Astrocyte (in vitro differentiated cells and primary cell): ENCODE data around the gene NOTCH4.

Experiments
- CTCF ChIP-seq: IDR thresholded peaks from 2 replicates; pipeline ENCODE4 v1.5.1; 2011; ENCODE audit warnings: low read depth, mild to moderate bottlenecking, inconsistent platforms, low read length, moderate library complexity; ENCODE audit not compliant: insufficient read depth
- EZH2 ChIP-seq: IDR thresholded peaks from 2 replicates; pipeline ENCODE4 v1.6.1; 2012; ENCODE audit warnings: mild to moderate bottlenecking, low read length, inconsistent platforms; ENCODE audit not compliant: insufficient read depth

- no peak for TF ChIP-seq CTCF
- TF ChIP-seq EZH2: no peak
Measured at GRCh38 chr6:32178547-32179440, 45.1 kb downstream of the NOTCH4 start.
